GM12878 (cell line): ENCODE results near the gene FRS3. TPM values are rescaled to one million over a fixed set of nuclear protein-coding genes. Genes with fewer than 3 reads are reported as not detected.

Experiments
- ASH2L ChIP-seq: fragments of 300-600, 200-600 bp; sonication (generic); IDR thresholded peaks from 2 replicates; pipeline ENCODE4 v1.6.1; 2017; ENCODE audit warnings: low read depth, mild to moderate bottlenecking, borderline replicate concordance
- BCL11A ChIP-seq: IDR thresholded peaks from 2 replicates; pipeline ENCODE4 v1.6.1; 2011; ENCODE audit warnings: low read depth, low read length
- BRCA1 ChIP-seq: IDR thresholded peaks from 2 replicates; pipeline ENCODE4 v1.6.1; 2011; ENCODE audit warnings: low read depth, low read length, improper control_type of control experiment
- CEBPB ChIP-seq, 2 experiments: fragments of 150-350 bp in 1 of 2; IDR thresholded peaks; 2 replicates each; pipeline ENCODE4 v1.6.1; 2012 to 2014; ENCODE audit warnings: low read depth in 2 of 2, low read length in 2 of 2, borderline replicate concordance in 1 of 2, inconsistent platforms in 1 of 2
- EGR1 ChIP-seq, 2 experiments: IDR thresholded peaks; 1 replicate in 1 of 2; 2 replicates in 1 of 2; pipeline ENCODE4 v1.6.1; 2011 to 2012; ENCODE audit warnings: low read depth in 2 of 2, low read length in 2 of 2, borderline replicate concordance in 1 of 2, mild to moderate bottlenecking in 1 of 2, moderate library complexity in 1 of 2
- ETV6 ChIP-seq, 2 experiments: fragments of 450-650 bp in 1 of 2; IDR thresholded peaks in 1 of 2; conservative IDR thresholded peaks in 1 of 2; 2 replicates each; pipeline ENCODE4 v1.6.1; 2014; ENCODE audit warnings: antibody characterized with exemption in 1 of 2, borderline replicate concordance in 1 of 2, low read depth in 1 of 2, mild to moderate bottlenecking in 1 of 2, moderate library complexity in 1 of 2
- FOXK2 ChIP-seq: fragments of 450-650 bp; IDR thresholded peaks from 2 replicates; pipeline ENCODE4 v1.6.1; 2017; ENCODE audit warnings: mild to moderate bottlenecking, moderate library complexity
- GABPA ChIP-seq: IDR thresholded peaks from 2 replicates; pipeline ENCODE4 v1.6.1; 2014; ENCODE audit warnings: antibody characterized with exemption, low read depth, mild to moderate bottlenecking, inconsistent platforms
- HDGF ChIP-seq: fragments of 450-650 bp; IDR thresholded peaks from 2 replicates; pipeline ENCODE4 v1.6.1; 2016; ENCODE audit warnings: antibody characterized with exemption
- MEF2A ChIP-seq: IDR thresholded peaks from 2 replicates; pipeline ENCODE4 v1.6.1; 2011; ENCODE audit warnings: low read depth, mild to moderate bottlenecking, low read length, moderate library complexity; ENCODE audit not compliant: insufficient read depth
- MYB ChIP-seq: fragments of 150-350 bp; IDR thresholded peaks from 2 replicates; pipeline ENCODE4 v1.6.1; 2014; ENCODE audit warnings: mild to moderate bottlenecking, low read depth, low read length, borderline replicate concordance
- NRF1 ChIP-seq: conservative IDR thresholded peaks from 2 replicates; pipeline ENCODE4 v1.6.1; 2011; ENCODE audit warnings: mild to moderate bottlenecking, low read depth, low read length, improper control_type of control experiment
- PAX8 ChIP-seq: fragments of 450-650 bp; IDR thresholded peaks from 2 replicates; pipeline ENCODE4 v1.6.1; 2017; ENCODE audit warnings: mild to moderate bottlenecking, moderate library complexity
- POLR2A ChIP-seq: IDR thresholded peaks from 2 replicates; pipeline ENCODE4 v1.6.1; 2011; ENCODE audit warnings: low read depth, mild to moderate bottlenecking, low read length
- POU2F2 ChIP-seq: IDR thresholded peaks from 3 replicates; pipeline ENCODE4 v1.6.1; 2011; ENCODE audit warnings: low read depth, mild to moderate bottlenecking, low read length, borderline replicate concordance
- SIN3A ChIP-seq: IDR thresholded peaks from 2 replicates; pipeline ENCODE4 v1.6.1; 2012; ENCODE audit warnings: low read depth, low read length, improper control_type of control experiment
- SREBF1 ChIP-seq: IDR thresholded peaks from 2 replicates; pipeline ENCODE4 v1.6.1; 2012; ENCODE audit warnings: mild to moderate bottlenecking, low read length
- TCF3 ChIP-seq: IDR thresholded peaks from 2 replicates; pipeline ENCODE4 v1.6.1; 2012; ENCODE audit warnings: low read depth, mild to moderate bottlenecking, low read length, borderline replicate concordance; ENCODE audit not compliant: insufficient read depth
- YBX1 ChIP-seq: fragments of 450-650 bp; IDR thresholded peaks from 2 replicates; pipeline ENCODE4 v1.6.1; 2016; ENCODE audit warnings: antibody characterized with exemption
- ZNF207 ChIP-seq: fragments of 450-650 bp; IDR thresholded peaks from 2 replicates; pipeline ENCODE4 v1.6.1; 2014; ENCODE audit warnings: antibody characterized with exemption, mild to moderate bottlenecking, borderline replicate concordance
- ZNF592 ChIP-seq: fragments of 450-650 bp; IDR thresholded peaks from 2 replicates; pipeline ENCODE4 v1.6.1; 2017; ENCODE audit warnings: mild to moderate bottlenecking, moderate library complexity
- polyA plus RNA-seq, 11 experiments: library from polyadenylated mRNA; depleted of rRNA in 4 of 11; unstranded in 6 of 11; stranded (reverse) in 5 of 11; fragments of >200 nt; fragmentation: Nextera tagmentation in 4 of 11; fragmentation: Illumina TruSeq in 1 of 11; extraction: Ambion mirVana in 4 of 11; extraction: Trizol in 1 of 11; gene quantifications; 1 replicate in 1 of 11; 2 replicates in 10 of 11; pipeline versions ENCODE4 v1.2.1 to v1.2.3, GENCODE V29; 2011 to 2016; ENCODE audit warnings: inconsistent platforms in 2 of 11, missing spikeins in 2 of 11, low read depth in 1 of 11
- total RNA-seq, 4 experiments: library from RNA; depleted of rRNA in 3 of 4; stranded (reverse); fragments of >200 nt in 3 of 4; fragmentation: Illumina TruSeq in 1 of 4; extraction: Trizol in 1 of 4; gene quantifications; 2 replicates each; pipeline versions ENCODE4 v1.2.1 to v1.2.3, GENCODE V29; 2013 to 2021
- TF ChIP-seq, protein P1 (sequence below): IDR thresholded peaks from 2 replicates; pipeline ENCODE4 v1.6.1; 2012; ENCODE audit warnings: low read depth, low read length, improper control_type of control experiment
- TF ChIP-seq, protein P2 (sequence below): IDR thresholded peaks from 2 replicates; pipeline ENCODE4 v1.6.1; 2011; ENCODE audit warnings: low read depth, low read length, improper control_type of control experiment, borderline replicate concordance
- TF ChIP-seq, protein P3 (sequence below): IDR thresholded peaks from 2 replicates; pipeline ENCODE4 v1.6.1; 2011; ENCODE audit warnings: borderline replicate concordance, low read depth, mild to moderate bottlenecking, moderate library complexity, mixed read lengths, low read length; ENCODE audit not compliant: insufficient read depth; ENCODE audit errors: extremely low read length

Gene FRS3
- total and polyA plus RNA-seq, 10 of the 15 experiments (the other 5 are each of a cell fraction or from before 2014, with no cell fraction given): 0.05 to 3.4 (median 1.5) TPM

GRCh38 chr6:41779788-41780550 is at the start of gene FRS3 (continued):
- TF ChIP-seq, protein P1, sequence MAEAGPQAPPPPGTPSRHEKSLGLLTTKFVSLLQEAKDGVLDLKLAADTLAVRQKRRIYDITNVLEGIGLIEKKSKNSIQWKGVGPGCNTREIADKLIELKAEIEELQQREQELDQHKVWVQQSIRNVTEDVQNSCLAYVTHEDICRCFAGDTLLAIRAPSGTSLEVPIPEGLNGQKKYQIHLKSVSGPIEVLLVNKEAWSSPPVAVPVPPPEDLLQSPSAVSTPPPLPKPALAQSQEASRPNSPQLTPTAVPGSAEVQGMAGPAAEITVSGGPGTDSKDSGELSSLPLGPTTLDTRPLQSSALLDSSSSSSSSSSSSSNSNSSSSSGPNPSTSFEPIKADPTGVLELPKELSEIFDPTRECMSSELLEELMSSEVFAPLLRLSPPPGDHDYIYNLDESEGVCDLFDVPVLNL: no peak
- TF ChIP-seq ZNF207: no peak
- no peak for TF ChIP-seq CEBPB (IDR thresholded peaks at IDR 0.05; ENCODE audit: borderline replicate concordance in 1 of 2, low read depth in 2 of 2, low read length in 2 of 2)
- 0 out of 2 replicates have a peak, but pooled peaks have one; percentile 40 for TF ChIP-seq MYB
- no peak for TF ChIP-seq FOXK2
- no peak for TF ChIP-seq YBX1
- TF ChIP-seq BRCA1: no peak
- no peak for TF ChIP-seq PAX8
- TF ChIP-seq ASH2L: no peak
- no peak for TF ChIP-seq POLR2A
- TF ChIP-seq GABPA: no peak
- TF ChIP-seq BCL11A: no peak
- peak; percentile 33; the same call in 1 of the 3 replicates for TF ChIP-seq POU2F2
- peak; percentile 86 for TF ChIP-seq ZNF592
- peak; percentile 83; the same call in 1 of the 2 replicates for TF ChIP-seq SIN3A
- peak; percentile 76 for TF ChIP-seq MEF2A
- TF ChIP-seq, protein P2, sequence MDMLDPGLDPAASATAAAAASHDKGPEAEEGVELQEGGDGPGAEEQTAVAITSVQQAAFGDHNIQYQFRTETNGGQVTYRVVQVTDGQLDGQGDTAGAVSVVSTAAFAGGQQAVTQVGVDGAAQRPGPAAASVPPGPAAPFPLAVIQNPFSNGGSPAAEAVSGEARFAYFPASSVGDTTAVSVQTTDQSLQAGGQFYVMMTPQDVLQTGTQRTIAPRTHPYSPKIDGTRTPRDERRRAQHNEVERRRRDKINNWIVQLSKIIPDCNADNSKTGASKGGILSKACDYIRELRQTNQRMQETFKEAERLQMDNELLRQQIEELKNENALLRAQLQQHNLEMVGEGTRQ: no peak
- TF ChIP-seq EGR1 (IDR thresholded peaks at IDR 0.05; ENCODE audit: borderline replicate concordance in 1 of 2, low read depth in 2 of 2, low read length in 2 of 2): peak; percentile 47 to 99
- 0 out of 2 replicates have a peak, but pooled peaks have one; percentile 15 for TF ChIP-seq NRF1
- TF ChIP-seq, protein P3, sequence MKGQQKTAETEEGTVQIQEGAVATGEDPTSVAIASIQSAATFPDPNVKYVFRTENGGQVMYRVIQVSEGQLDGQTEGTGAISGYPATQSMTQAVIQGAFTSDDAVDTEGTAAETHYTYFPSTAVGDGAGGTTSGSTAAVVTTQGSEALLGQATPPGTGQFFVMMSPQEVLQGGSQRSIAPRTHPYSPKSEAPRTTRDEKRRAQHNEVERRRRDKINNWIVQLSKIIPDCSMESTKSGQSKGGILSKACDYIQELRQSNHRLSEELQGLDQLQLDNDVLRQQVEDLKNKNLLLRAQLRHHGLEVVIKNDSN: no peak
- peak; percentile 47; the same call in 1 of the 2 replicates for TF ChIP-seq SREBF1
- TF ChIP-seq ETV6 (conservative IDR thresholded peaks at IDR 0.05 in 1 of 2, IDR thresholded peaks at IDR 0.05 in 1 of 2; ENCODE audit: borderline replicate concordance in 1 of 2, low read depth in 1 of 2): no peak
- TF ChIP-seq HDGF: peak; percentile 95
- TF ChIP-seq TCF3: 0 out of 2 replicates have a peak, but pooled peaks have one; percentile 26
